HEK293T (cell line): ENCODE results near the gene NRBP1.

ENCODE experiments used
- BHLHE40 ChIP-seq: fragments of 450-650 bp; IDR thresholded peaks from 2 replicates; pipeline ENCODE4 v1.6.1; 2016; ENCODE audit warnings: mild to moderate bottlenecking, moderate library complexity, borderline replicate concordance
- FOXA1 ChIP-seq: fragments of 450-650 bp; IDR thresholded peaks from 2 replicates; pipeline ENCODE4 v1.6.1; 2016; ENCODE audit warnings: mild to moderate bottlenecking
- FOXK2 ChIP-seq: fragments of 450-650 bp; IDR thresholded peaks from 2 replicates; pipeline ENCODE4 v1.6.1; 2016; ENCODE audit warnings: mild to moderate bottlenecking
- FOXM1 ChIP-seq: fragments of 450-650 bp; IDR thresholded peaks from 2 replicates; pipeline ENCODE4 v1.6.1; 2017; ENCODE audit warnings: mild to moderate bottlenecking, borderline replicate concordance
- HDGF ChIP-seq: fragments of 450-650 bp; IDR thresholded peaks from 2 replicates; pipeline ENCODE4 v1.6.1; 2017; ENCODE audit warnings: antibody characterized with exemption, borderline replicate concordance
- LEF1 ChIP-seq: fragments of 450-650 bp; IDR thresholded peaks from 2 replicates; pipeline ENCODE4 v1.6.1; 2017; ENCODE audit warnings: mild to moderate bottlenecking, borderline replicate concordance
- SP1 ChIP-seq: fragments of 450-650 bp; IDR thresholded peaks from 2 replicates; pipeline ENCODE4 v1.6.1; 2017
- SUZ12 ChIP-seq: fragments of 450-650 bp; IDR thresholded peaks from 2 replicates; pipeline ENCODE4 v1.6.1; 2016; ENCODE audit warnings: mild to moderate bottlenecking
- TARDBP ChIP-seq: fragments of 450-650 bp; IDR thresholded peaks from 2 replicates; pipeline ENCODE4 v1.6.1; 2016
- TF ChIP-seq, protein P1 (sequence below): fragments of 450-650 bp; IDR thresholded peaks from 2 replicates; pipeline ENCODE4 v1.6.1; 2016

DNA sequence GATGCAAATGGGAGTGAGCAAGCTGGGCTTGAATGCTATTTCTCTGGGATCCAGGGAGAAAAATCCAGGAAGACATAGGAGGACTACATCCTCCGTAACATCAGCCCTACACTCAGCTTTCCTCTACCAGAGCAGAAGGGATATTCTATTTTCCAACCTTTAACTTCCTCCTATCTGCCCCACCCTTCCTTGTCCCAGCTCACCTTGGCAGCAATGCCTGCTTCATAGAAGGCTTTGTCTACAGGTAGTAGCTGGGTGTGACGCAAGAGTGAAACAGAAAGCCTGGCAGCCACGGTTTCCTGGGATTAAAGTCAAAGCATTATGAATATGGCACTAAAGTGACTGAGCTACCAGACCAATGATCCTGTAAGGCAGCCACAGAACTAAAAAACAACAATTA is 17.6 kb downstream of the NRBP1 start:
- TF ChIP-seq SUZ12, result no peak
- TF ChIP-seq FOXM1, result no peak
- no peak for TF ChIP-seq LEF1
- TF ChIP-seq BHLHE40, result no peak
- no peak for TF ChIP-seq SP1
- TF ChIP-seq TARDBP, result no peak
- no peak for TF ChIP-seq FOXK2
- TF ChIP-seq HDGF, result no peak
- no peak for TF ChIP-seq FOXA1
- TF ChIP-seq, protein P1, sequence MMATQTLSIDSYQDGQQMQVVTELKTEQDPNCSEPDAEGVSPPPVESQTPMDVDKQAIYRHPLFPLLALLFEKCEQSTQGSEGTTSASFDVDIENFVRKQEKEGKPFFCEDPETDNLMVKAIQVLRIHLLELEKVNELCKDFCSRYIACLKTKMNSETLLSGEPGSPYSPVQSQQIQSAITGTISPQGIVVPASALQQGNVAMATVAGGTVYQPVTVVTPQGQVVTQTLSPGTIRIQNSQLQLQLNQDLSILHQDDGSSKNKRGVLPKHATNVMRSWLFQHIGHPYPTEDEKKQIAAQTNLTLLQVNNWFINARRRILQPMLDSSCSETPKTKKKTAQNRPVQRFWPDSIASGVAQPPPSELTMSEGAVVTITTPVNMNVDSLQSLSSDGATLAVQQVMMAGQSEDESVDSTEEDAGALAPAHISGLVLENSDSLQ, result no peak
